Endodermal cell (in vitro differentiated cells): ENCODE results near the gene ACADVL. TPM values are rescaled to one million over a fixed set of nuclear protein-coding genes. Genes with fewer than 3 reads are reported as not detected.

Experiments used
- DNase-seq: peaks from one replicate; pipeline ENCODE4 v3.0.0-alpha.2; 2017
- H3K27ac ChIP-seq: 2 replicates; pipeline ENCODE4 v1.5.1; 2013; ENCODE audit warnings: mild to moderate bottlenecking, low read depth, low read length, moderate library complexity
- H3K27me3 ChIP-seq: 2 replicates; pipeline ENCODE4 v1.6.1; 2013; ENCODE audit warnings: mild to moderate bottlenecking, low read length, moderate library complexity; ENCODE audit not compliant: insufficient read depth, control insufficient read depth, poor library complexity, severe bottlenecking
- H3K36me3 ChIP-seq: 2 replicates; pipeline ENCODE4 v1.7.0; 2013; ENCODE audit warnings: mild to moderate bottlenecking, low read length, moderate library complexity; ENCODE audit not compliant: control insufficient read depth, insufficient read depth
- H3K4me1 ChIP-seq: one replicate; pipeline ENCODE4 v1.7.0; 2013; ENCODE audit warnings: low read length; ENCODE audit not compliant: control insufficient read depth, insufficient read depth
- H3K4me3 ChIP-seq: 2 replicates; pipeline ENCODE4 v1.5.1; 2013; ENCODE audit warnings: mild to moderate bottlenecking, low read length, moderate library complexity
- H3K9ac ChIP-seq: 2 replicates; pipeline ENCODE4 v1.6.1; 2013; ENCODE audit warnings: mild to moderate bottlenecking, low read length, moderate library complexity; ENCODE audit not compliant: poor library complexity, severe bottlenecking; ENCODE audit errors: extremely low read depth
- H3K9me3 ChIP-seq: 2 replicates; pipeline ENCODE4 v1.6.1; 2013; ENCODE audit warnings: mild to moderate bottlenecking, low read length, moderate library complexity; ENCODE audit not compliant: control insufficient read depth
- H3K27ac Mint-ChIP-seq: 2 replicates; pipeline ENCODE4 v1.8.0; 2020; ENCODE audit warnings: mixed read lengths
- H3K27me3 Mint-ChIP-seq: 2 replicates; pipeline ENCODE4 v1.8.0; 2021; ENCODE audit warnings: mild to moderate bottlenecking, mixed read lengths; ENCODE audit not compliant: insufficient read depth
- H3K36me3 Mint-ChIP-seq: 2 replicates; pipeline ENCODE4 v1.8.0; 2020; ENCODE audit warnings: low read depth, mixed read lengths
- H3K4me1 Mint-ChIP-seq: 2 replicates; pipeline ENCODE4 v1.8.0; 2020; ENCODE audit warnings: mixed read lengths
- H3K4me3 Mint-ChIP-seq: 2 replicates; pipeline ENCODE4 v1.8.0; 2020; ENCODE audit warnings: mild to moderate bottlenecking, moderate library complexity, mixed read lengths
- H3K9me3 Mint-ChIP-seq: 2 replicates; pipeline ENCODE4 v1.8.0; 2020; ENCODE audit warnings: mild to moderate bottlenecking, mixed read lengths
- WGBS, 2 experiments: methylation state at CpG; one replicate each; pipeline versions ENCODE4 v1.1.5 to v1.1.7; 2013; ENCODE audit warnings: missing lambda C conversion rate in 2 of 2, mixed read lengths in 1 of 2; ENCODE audit not compliant: insufficient coverage in 1 of 2, insufficient read length in 1 of 2; 5-methylcytosine and 5-hydroxymethylcytosine counted together
- total RNA-seq, 2 donors: library from RNA; stranded (reverse); fragmentation: NEBNext Ultra II Directional in 1 of 2; extraction: Animal tissue kit (Norgen Biotek cat#: 25700) in 1 of 2; gene quantifications; 2 replicates in 1 of 2; 3 replicates in 1 of 2; pipeline ENCODE4 v1.2.1, GENCODE V29; 2021
- TF ChIP-seq, protein P1 (sequence below): fragments of 200-600 bp; sonication (generic); conservative IDR thresholded peaks from 2 replicates; pipeline ENCODE4 v1.5.0; 2021; ENCODE audit warnings: antibody characterized with exemption, mild to moderate bottlenecking

Gene ACADVL
- total RNA-seq, 2 donors from 2014 or later, result 337 to 459 TPM

DNA sequence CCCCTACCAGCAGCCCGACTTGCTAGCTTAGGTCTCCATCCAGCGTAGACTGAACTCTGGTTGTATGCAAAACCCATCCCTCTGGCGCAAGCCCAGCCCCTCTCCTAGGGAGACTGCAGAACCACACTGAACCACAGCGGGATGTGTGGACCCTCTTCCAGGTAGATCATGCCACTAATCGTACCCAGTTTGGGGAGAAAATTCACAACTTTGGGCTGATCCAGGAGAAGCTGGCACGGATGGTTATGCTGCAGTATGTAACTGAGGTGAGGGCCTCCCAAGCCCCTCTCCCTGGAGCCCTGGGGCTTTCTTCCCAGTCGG, 3.2 kb downstream of the ACADVL start:
- Histone ChIP-seq H3K27ac (no peak overlapping the region), H3K9me3 (no peaks in the 10 kb centered on the region), H3K9ac (no peak overlapping the region), H3K27me3 (no peaks in the 10 kb centered on the region), H3K4me3 (no peak overlapping the region), H3K4me1 (peaks cover 17% of the 10 kb centered on the region), H3K36me3 (peaks cover 56% of the 10 kb centered on the region)
- H3K4me1 Mint-ChIP-seq, result peaks cover 25% of the 10 kb centered on the region
- no peak for DNase-seq
- peaks cover 55% of the 10 kb centered on the region for H3K36me3 Mint-ChIP-seq
- 77 to 92% methylated on average over 6 to 7 of the region's 7 CpGs for WGBS, 2 experiments
- no peak overlapping the region for H3K27ac Mint-ChIP-seq
- no peak overlapping the region for H3K4me3 Mint-ChIP-seq
- no peaks in the 10 kb centered on the region for H3K27me3 Mint-ChIP-seq
- no peaks in the 10 kb centered on the region for H3K9me3 Mint-ChIP-seq
- TF ChIP-seq, protein P1, sequence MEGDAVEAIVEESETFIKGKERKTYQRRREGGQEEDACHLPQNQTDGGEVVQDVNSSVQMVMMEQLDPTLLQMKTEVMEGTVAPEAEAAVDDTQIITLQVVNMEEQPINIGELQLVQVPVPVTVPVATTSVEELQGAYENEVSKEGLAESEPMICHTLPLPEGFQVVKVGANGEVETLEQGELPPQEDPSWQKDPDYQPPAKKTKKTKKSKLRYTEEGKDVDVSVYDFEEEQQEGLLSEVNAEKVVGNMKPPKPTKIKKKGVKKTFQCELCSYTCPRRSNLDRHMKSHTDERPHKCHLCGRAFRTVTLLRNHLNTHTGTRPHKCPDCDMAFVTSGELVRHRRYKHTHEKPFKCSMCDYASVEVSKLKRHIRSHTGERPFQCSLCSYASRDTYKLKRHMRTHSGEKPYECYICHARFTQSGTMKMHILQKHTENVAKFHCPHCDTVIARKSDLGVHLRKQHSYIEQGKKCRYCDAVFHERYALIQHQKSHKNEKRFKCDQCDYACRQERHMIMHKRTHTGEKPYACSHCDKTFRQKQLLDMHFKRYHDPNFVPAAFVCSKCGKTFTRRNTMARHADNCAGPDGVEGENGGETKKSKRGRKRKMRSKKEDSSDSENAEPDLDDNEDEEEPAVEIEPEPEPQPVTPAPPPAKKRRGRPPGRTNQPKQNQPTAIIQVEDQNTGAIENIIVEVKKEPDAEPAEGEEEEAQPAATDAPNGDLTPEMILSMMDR, result no peak

DNA sequence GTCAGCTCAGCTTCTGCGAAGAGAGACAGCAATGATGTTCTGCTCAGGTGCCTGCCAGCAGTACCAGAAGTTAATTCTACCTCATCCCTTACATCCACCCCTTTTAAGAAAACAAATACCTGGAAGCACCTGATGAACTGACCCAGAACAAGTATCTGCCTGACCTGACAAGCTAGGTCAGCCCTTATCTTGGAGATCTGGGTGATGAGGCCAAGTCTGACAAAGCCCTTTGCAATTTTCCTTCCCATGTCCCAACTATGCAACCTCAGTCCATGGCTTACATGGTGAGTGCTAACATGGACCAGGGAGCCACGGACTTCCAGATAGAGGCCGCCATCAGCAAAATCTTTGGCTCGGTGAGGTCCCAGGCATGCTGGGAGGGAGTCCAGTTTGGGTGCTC, 3.6 kb downstream of the ACADVL start:
- WGBS, 2 experiments, result 97 to 100% methylated on average over 4 of the region's 4 CpGs

DNA sequence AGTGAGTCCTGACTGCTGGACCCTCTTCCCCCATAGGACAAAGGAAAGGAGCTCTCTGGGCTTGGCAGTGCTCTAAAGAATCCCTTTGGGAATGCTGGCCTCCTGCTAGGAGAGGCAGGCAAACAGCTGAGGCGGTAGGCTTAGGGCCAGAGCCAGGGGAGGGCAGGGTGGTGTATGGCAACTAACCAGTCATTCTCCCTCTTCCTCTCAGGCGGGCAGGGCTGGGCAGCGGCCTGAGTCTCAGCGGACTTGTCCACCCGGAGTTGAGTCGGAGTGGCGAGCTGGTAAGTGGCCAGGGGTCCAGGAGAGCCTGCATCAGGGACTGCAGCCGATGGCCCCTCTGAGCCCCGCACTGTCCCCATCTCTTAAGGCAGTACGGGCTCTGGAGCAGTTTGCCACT, 4.4 kb downstream of the ACADVL start:
- no peak for DNase-seq
- no peaks in the 10 kb centered on the region for H3K9me3 ChIP-seq
- TF ChIP-seq, protein P1, result no peak
- H3K27me3 ChIP-seq, result no peaks in the 10 kb centered on the region
- H3K4me1 ChIP-seq, result peaks cover 5% of the 10 kb centered on the region
- H3K9me3 Mint-ChIP-seq, result no peaks in the 10 kb centered on the region
- 93 to 98% methylated on average over 7 to 10 of the region's 10 CpGs for WGBS, 2 experiments
- H3K36me3 ChIP-seq, result peaks cover 67% of the 10 kb centered on the region
- no peak overlapping the region for H3K9ac ChIP-seq
- no peak overlapping the region for H3K4me3 ChIP-seq
- peak overlapping the region; percentile 11 for H3K27ac Mint-ChIP-seq
- peaks cover 66% of the 10 kb centered on the region for H3K36me3 Mint-ChIP-seq
- H3K27me3 Mint-ChIP-seq, result no peaks in the 10 kb centered on the region
- no peak overlapping the region for H3K4me3 Mint-ChIP-seq
- H3K4me1 Mint-ChIP-seq, result peaks cover 15% of the 10 kb centered on the region
- no peak overlapping the region for H3K27ac ChIP-seq

More for the DNA sequence above, 3.6 kb downstream of the ACADVL start:
- H3K27ac ChIP-seq, result no peak overlapping the region
- TF ChIP-seq, protein P1, result no peak
- no peak overlapping the region for H3K9ac ChIP-seq
- Mint-ChIP-seq H3K4me1 (peaks cover 21% of the 10 kb centered on the region), H3K36me3 (peaks cover 59% of the 10 kb centered on the region), H3K9me3 (no peaks in the 10 kb centered on the region), H3K27me3 (no peaks in the 10 kb centered on the region), H3K27ac (no peak overlapping the region), H3K4me3 (no peak overlapping the region)
- no peaks in the 10 kb centered on the region for H3K27me3 ChIP-seq
- no peaks in the 10 kb centered on the region for H3K9me3 ChIP-seq
- no peak overlapping the region for H3K4me3 ChIP-seq
- peaks cover 60% of the 10 kb centered on the region for H3K36me3 ChIP-seq
- DNase-seq, result no peak
- H3K4me1 ChIP-seq, result peaks cover 12% of the 10 kb centered on the region
